Measurements from ENCODE around the gene APRT.
A peak's percentile ranks its signal among the peaks of the same experiment; 100 is the strongest.

APRT gene

DNA sequence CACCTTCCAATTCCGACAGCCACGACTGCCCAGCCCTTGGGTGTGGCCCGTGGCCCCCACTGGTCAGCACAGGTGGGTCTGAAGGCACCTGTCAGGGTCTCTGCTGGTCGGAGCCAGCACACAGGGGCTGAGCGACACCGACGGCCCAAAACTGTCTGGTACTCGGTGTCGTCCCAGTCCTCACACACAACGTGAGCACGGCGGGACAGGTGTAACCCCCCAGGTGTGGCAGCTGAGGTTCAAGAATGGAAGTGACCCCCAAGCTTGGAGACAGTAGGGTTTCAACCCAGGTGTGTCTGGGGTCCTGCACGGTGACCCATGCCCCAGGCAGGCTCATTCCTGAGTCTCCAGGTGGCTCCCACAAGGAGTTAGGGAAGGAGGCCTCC lies 44.0 kb upstream of the APRT start:
- no peak for TF ChIP-seq CTCF (IDR thresholded peaks at IDR 0.05; ENCODE audit: extremely low read depth, missing control alignments)
- DNase-seq (ENCODE audit: low spot score) = no peak

GRCh38 chr16:88855176-88855575 lies 43.4 kb upstream of the APRT start:
- no peak for DNase-seq (ENCODE audit: low spot score)
- TF ChIP-seq CTCF (IDR thresholded peaks at IDR 0.05; ENCODE audit: extremely low read depth, missing control alignments) = no peak

DNA sequence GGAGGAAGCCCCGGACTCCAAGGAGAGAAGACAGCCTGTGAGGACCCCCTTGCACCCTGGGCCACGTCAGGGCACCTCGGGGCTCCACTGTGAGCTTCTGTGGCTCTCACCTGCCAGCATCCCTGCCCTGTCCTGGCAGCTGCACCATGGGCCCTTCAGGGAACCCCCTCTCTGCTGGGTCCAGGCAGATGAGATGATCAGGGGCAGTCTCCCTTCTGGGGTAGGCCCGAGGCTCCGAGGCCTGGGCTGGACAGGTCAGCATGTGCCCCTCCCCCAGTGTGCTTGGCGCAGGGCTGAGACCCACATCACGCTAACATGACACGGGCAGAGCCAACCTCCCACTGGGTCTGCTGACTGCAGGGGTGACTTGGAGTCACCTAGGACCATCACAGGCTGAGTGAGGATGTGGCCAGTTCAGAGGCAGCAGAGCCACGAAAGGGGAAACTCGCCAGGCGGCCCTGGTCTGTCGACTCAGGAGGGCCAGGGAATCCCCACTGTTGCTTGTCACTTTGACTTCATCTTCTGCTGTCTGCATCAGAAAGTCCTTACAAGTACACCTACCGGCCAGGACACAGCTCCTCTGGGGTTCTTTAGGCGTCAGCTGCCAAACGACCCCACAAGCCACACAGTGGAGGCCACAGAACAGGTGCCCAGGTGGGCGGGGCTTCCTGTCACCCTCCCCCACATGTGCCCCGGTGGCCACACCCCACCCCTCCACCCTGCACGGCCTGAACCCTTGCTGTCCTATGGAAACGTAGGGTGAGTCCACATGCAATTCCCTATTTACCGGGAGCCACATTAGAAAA lies 42.8 kb upstream of the APRT start:
- peak; percentile 82 for DNase-seq (ENCODE audit: low spot score)

GRCh38 chr16:88853325-88853941 lies 41.7 kb upstream of the APRT start:
- DNase-seq (ENCODE audit: low spot score) = no peak

More for the DNA sequence above, 42.8 kb upstream of the APRT start:
- TF ChIP-seq CTCF (IDR thresholded peaks at IDR 0.05; ENCODE audit: extremely low read depth, missing control alignments) = no peak

DNA sequence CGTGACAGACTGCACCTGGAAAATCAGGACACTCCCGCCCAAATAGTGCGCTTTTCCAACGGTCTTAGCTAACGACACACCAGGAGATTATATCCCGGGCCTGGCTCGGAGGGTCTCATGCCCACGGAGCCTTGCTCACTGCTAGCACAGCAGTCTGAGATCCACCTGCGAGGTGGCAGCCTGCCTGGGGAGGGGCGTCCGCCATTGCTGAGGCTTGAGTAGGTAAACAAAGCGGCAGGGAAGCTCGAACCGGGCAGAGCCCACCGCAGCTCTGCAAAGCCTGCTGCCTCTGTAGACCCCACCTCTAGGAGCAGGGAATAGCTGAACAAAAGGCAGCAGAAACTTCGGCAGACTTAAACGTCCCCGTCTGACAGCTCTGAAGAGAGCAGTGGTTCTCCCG lies 39.9 kb upstream of the APRT start:
- no peak for TF ChIP-seq CTCF (IDR thresholded peaks at IDR 0.05; ENCODE audit: extremely low read depth, missing control alignments)
- no peak for DNase-seq (ENCODE audit: low spot score)

More at GRCh38 chr16:88853325-88853941, 41.7 kb upstream of the APRT start:
- no peak for TF ChIP-seq CTCF (IDR thresholded peaks at IDR 0.05; ENCODE audit: extremely low read depth, missing control alignments)

GRCh38 chr16:88850531-88851199 lies 38.9 kb upstream of the APRT start:
- no peak for TF ChIP-seq CTCF (IDR thresholded peaks at IDR 0.05; ENCODE audit: extremely low read depth, missing control alignments)
- DNase-seq (ENCODE audit: low spot score) = no peak

- TF ChIP-seq CTCF (IDR thresholded peaks at IDR 0.05; ENCODE audit: extremely low read depth, missing control alignments) = no peak
- DNase-seq (ENCODE audit: low spot score) = no peak
Measured at GRCh38 chr16:88848557-88848956, 36.8 kb upstream of the APRT start.

Data from GM20000 (cell line).